Activated CD8-positive, alpha-beta memory T cell treated with anti-CD3 and anti-CD28 coated beads for 24 hours (primary cell): ENCODE measurements around the gene NSDHL.
"Not testable (repeated sequence)": the region's sequence is repeated elsewhere in the genome, so short reads cannot be mapped to it uniquely, and the experiment has no call there.

ENCODE experiments used
- DNase-seq: peaks from one replicate; pipeline ENCODE4 v3.0.0-alpha.2; 2020

The NSDHL gene

GRCh38 chrX:152830312-152831305 lies at the start of gene NSDHL, which contains the start of gene CETN2:
NSDHL (plus strand) TSS chrX:152831063; CDS start chrX:152846325, 15,262 bp downstream.
CETN2 (minus strand) TSS chrX:152830757; CDS start chrX:152830710, 47 bp downstream.
- DNase-seq, result peak; percentile 93

GRCh38 chrX:152787062-152787461 lies 43.8 kb upstream of the NSDHL start:
- not testable (repeated sequence) for DNase-seq

- no peak for DNase-seq
Measured at GRCh38 chrX:152798945-152799344, 31.9 kb upstream of the NSDHL start.

- DNase-seq, result no peak
Measured at GRCh38 chrX:152806035-152806434, 24.8 kb upstream of the NSDHL start.

GRCh38 chrX:152810403-152810802 lies 20.5 kb upstream of the NSDHL start:
- no peak for DNase-seq

- no peak for DNase-seq
Measured at GRCh38 chrX:152813206-152813605, 17.7 kb upstream of the NSDHL start.

GRCh38 chrX:152814048-152814447 lies 16.8 kb upstream of the NSDHL start:
- no peak for DNase-seq

- no peak for DNase-seq
Measured at GRCh38 chrX:152817078-152817764, 13.6 kb upstream of the NSDHL start.

GRCh38 chrX:152818356-152818755 lies 12.5 kb upstream of the NSDHL start:
- DNase-seq, result no peak

GRCh38 chrX:152819266-152819665 lies 11.6 kb upstream of the NSDHL start:
- no peak for DNase-seq

- DNase-seq, result no peak
Measured at GRCh38 chrX:152819732-152820131, 11.1 kb upstream of the NSDHL start.

- DNase-seq, result no peak
Measured at GRCh38 chrX:152821145-152821765, 9.6 kb upstream of the NSDHL start.

GRCh38 chrX:152822383-152823086 lies 8.3 kb upstream of the NSDHL start:
- DNase-seq, result no peak

- DNase-seq, result no peak
Measured at GRCh38 chrX:152823657-152824056, 7.2 kb upstream of the NSDHL start.

- no peak for DNase-seq
Measured at GRCh38 chrX:152824841-152825374, 6.0 kb upstream of the NSDHL start.

GRCh38 chrX:152831391-152831790 lies 528 bp downstream of the NSDHL start:
- DNase-seq, result no peak

- DNase-seq, result no peak
Measured at GRCh38 chrX:152832520-152832919, 1.7 kb downstream of the NSDHL start.

- no peak for DNase-seq
Measured at GRCh38 chrX:152833378-152833777, 2.5 kb downstream of the NSDHL start.

- not testable (repeated sequence) for DNase-seq
Measured at GRCh38 chrX:152835470-152835869, 4.6 kb downstream of the NSDHL start.

- peak; percentile 24 for DNase-seq
Measured at GRCh38 chrX:152842772-152843338, 12.0 kb downstream of the NSDHL start.

GRCh38 chrX:152843852-152844251 lies 13.0 kb downstream of the NSDHL start:
- no peak for DNase-seq

- no peak for DNase-seq
Measured at GRCh38 chrX:152844256-152844655, 13.4 kb downstream of the NSDHL start.
